ENCODE results near the gene SEC22C.
A peak's percentile ranks its signal among the peaks of the same experiment; 100 is the strongest.

Gene SEC22C

GRCh38 chr3:42505128-42505848 is 76.5 kb downstream of the SEC22C start:
- in situ Hi-C loops (cut with MboI; ENCODE audit: low pct_unique_long_range_greater_than_20kb, low sequenced_read_pairs, unreplicated experiment) = no loop called here
- TF ChIP-seq CTCF (IDR thresholded peaks at IDR 0.05; ENCODE audit: extremely low read depth, insufficient read depth, missing control alignments) = no peak
- DNase-seq (ENCODE audit: low spot score) = no peak

- in situ Hi-C loops (cut with MboI; ENCODE audit: low pct_unique_long_range_greater_than_20kb, low sequenced_read_pairs, unreplicated experiment) = no loop called here
- DNase-seq (ENCODE audit: low spot score) = no peak
- TF ChIP-seq CTCF (IDR thresholded peaks at IDR 0.05; ENCODE audit: extremely low read depth, insufficient read depth, missing control alignments) = no peak
These were observed 77.2 kb downstream of the SEC22C start for GRCh38 chr3:42504334-42505127.

- DNase-seq (ENCODE audit: low spot score) = no peak
- in situ Hi-C loops (cut with MboI; ENCODE audit: low pct_unique_long_range_greater_than_20kb, low sequenced_read_pairs, unreplicated experiment) = no loop called here
- no peak for TF ChIP-seq CTCF (IDR thresholded peaks at IDR 0.05; ENCODE audit: extremely low read depth, insufficient read depth, missing control alignments)
These were observed 77.8 kb downstream of the SEC22C start for GRCh38 chr3:42503957-42504333.

GRCh38 chr3:42503251-42503924 is 78.4 kb downstream of the SEC22C start:
- in situ Hi-C loops (cut with MboI; ENCODE audit: low pct_unique_long_range_greater_than_20kb, low sequenced_read_pairs, unreplicated experiment) = no loop called here
- DNase-seq (ENCODE audit: low spot score) = no peak
- no peak for TF ChIP-seq CTCF (IDR thresholded peaks at IDR 0.05; ENCODE audit: extremely low read depth, insufficient read depth, missing control alignments)

GRCh38 chr3:42502429-42503250 is 79.1 kb downstream of the SEC22C start, which contains the start of gene VIPR1:
Gene VIPR1 (plus strand): TSS chr3:42502643. CDS start chr3:42502736, 93 bp downstream.
- peak; percentile 95 for DNase-seq (ENCODE audit: low spot score)
- TF ChIP-seq CTCF (IDR thresholded peaks at IDR 0.05; ENCODE audit: extremely low read depth, insufficient read depth, missing control alignments) = no peak
- in situ Hi-C loops (cut with MboI; ENCODE audit: low pct_unique_long_range_greater_than_20kb, low sequenced_read_pairs, unreplicated experiment) = no loop called here
